Endodermal cell (in vitro differentiated cells): Measurements from ENCODE around the gene TRIM32. TPM values are rescaled to one million over a fixed set of nuclear protein-coding genes. Genes with fewer than 3 reads are reported as not detected.

Experiments
- DNase-seq: peaks from one replicate; pipeline ENCODE4 v3.0.0-alpha.2; 2017
- H3K27ac ChIP-seq: 2 replicates; pipeline ENCODE4 v1.5.1; 2013; ENCODE audit warnings: mild to moderate bottlenecking, low read depth, low read length, moderate library complexity
- H3K27me3 ChIP-seq: 2 replicates; pipeline ENCODE4 v1.6.1; 2013; ENCODE audit warnings: mild to moderate bottlenecking, low read length, moderate library complexity; ENCODE audit not compliant: insufficient read depth, control insufficient read depth, poor library complexity, severe bottlenecking
- H3K36me3 ChIP-seq: 2 replicates; pipeline ENCODE4 v1.7.0; 2013; ENCODE audit warnings: mild to moderate bottlenecking, low read length, moderate library complexity; ENCODE audit not compliant: control insufficient read depth, insufficient read depth
- H3K4me1 ChIP-seq: one replicate; pipeline ENCODE4 v1.7.0; 2013; ENCODE audit warnings: low read length; ENCODE audit not compliant: control insufficient read depth, insufficient read depth
- H3K4me3 ChIP-seq: 2 replicates; pipeline ENCODE4 v1.5.1; 2013; ENCODE audit warnings: mild to moderate bottlenecking, low read length, moderate library complexity
- H3K9ac ChIP-seq: 2 replicates; pipeline ENCODE4 v1.6.1; 2013; ENCODE audit warnings: mild to moderate bottlenecking, low read length, moderate library complexity; ENCODE audit not compliant: poor library complexity, severe bottlenecking; ENCODE audit errors: extremely low read depth
- H3K9me3 ChIP-seq: 2 replicates; pipeline ENCODE4 v1.6.1; 2013; ENCODE audit warnings: mild to moderate bottlenecking, low read length, moderate library complexity; ENCODE audit not compliant: control insufficient read depth
- H3K27ac Mint-ChIP-seq: 2 replicates; pipeline ENCODE4 v1.8.0; 2020; ENCODE audit warnings: mixed read lengths
- H3K27me3 Mint-ChIP-seq: 2 replicates; pipeline ENCODE4 v1.8.0; 2021; ENCODE audit warnings: mild to moderate bottlenecking, mixed read lengths; ENCODE audit not compliant: insufficient read depth
- H3K36me3 Mint-ChIP-seq: 2 replicates; pipeline ENCODE4 v1.8.0; 2020; ENCODE audit warnings: low read depth, mixed read lengths
- H3K4me1 Mint-ChIP-seq: 2 replicates; pipeline ENCODE4 v1.8.0; 2020; ENCODE audit warnings: mixed read lengths
- H3K4me3 Mint-ChIP-seq: 2 replicates; pipeline ENCODE4 v1.8.0; 2020; ENCODE audit warnings: mild to moderate bottlenecking, moderate library complexity, mixed read lengths
- H3K9me3 Mint-ChIP-seq: 2 replicates; pipeline ENCODE4 v1.8.0; 2020; ENCODE audit warnings: mild to moderate bottlenecking, mixed read lengths
- WGBS, 2 experiments: methylation state at CpG; one replicate each; pipeline versions ENCODE4 v1.1.5 to v1.1.7; 2013; ENCODE audit warnings: missing lambda C conversion rate in 2 of 2, mixed read lengths in 1 of 2; ENCODE audit not compliant: insufficient coverage in 1 of 2, insufficient read length in 1 of 2; 5-methylcytosine and 5-hydroxymethylcytosine counted together
- total RNA-seq, 2 donors: library from RNA; stranded (reverse); fragmentation: NEBNext Ultra II Directional in 1 of 2; extraction: Animal tissue kit (Norgen Biotek cat#: 25700) in 1 of 2; gene quantifications; 2 replicates in 1 of 2; 3 replicates in 1 of 2; pipeline ENCODE4 v1.2.1, GENCODE V29; 2021
- TF ChIP-seq, protein P1 (sequence below): fragments of 200-600 bp; sonication (generic); conservative IDR thresholded peaks from 2 replicates; pipeline ENCODE4 v1.5.0; 2021; ENCODE audit warnings: antibody characterized with exemption, mild to moderate bottlenecking

TRIM32 gene
- total RNA-seq, 2 donors from 2014 or later: 28.0 to 31.3 TPM

DNA sequence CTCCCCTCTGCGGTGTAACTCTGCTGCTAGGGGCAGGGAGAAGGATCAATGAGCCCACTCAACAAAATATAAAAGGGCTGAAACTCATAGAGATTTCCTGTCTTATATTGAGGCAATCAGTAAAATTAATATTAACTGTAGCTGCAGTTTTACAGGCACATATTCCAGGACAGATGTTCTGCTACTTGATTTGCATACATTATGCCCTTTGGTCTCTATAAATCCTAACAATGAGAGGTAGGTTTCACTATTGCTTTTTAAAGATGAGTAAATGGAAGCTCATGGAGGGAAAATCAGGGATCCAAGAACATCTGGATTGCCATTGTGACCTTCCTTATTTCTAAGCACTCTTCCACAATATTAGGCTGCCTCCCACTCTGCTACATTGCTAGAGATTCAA, 23.5 kb upstream of the TRIM32 start:
- H3K4me3 Mint-ChIP-seq: no peak overlapping the region
- H3K4me1 ChIP-seq: no peaks in the 10 kb centered on the region
- TF ChIP-seq, protein P1, sequence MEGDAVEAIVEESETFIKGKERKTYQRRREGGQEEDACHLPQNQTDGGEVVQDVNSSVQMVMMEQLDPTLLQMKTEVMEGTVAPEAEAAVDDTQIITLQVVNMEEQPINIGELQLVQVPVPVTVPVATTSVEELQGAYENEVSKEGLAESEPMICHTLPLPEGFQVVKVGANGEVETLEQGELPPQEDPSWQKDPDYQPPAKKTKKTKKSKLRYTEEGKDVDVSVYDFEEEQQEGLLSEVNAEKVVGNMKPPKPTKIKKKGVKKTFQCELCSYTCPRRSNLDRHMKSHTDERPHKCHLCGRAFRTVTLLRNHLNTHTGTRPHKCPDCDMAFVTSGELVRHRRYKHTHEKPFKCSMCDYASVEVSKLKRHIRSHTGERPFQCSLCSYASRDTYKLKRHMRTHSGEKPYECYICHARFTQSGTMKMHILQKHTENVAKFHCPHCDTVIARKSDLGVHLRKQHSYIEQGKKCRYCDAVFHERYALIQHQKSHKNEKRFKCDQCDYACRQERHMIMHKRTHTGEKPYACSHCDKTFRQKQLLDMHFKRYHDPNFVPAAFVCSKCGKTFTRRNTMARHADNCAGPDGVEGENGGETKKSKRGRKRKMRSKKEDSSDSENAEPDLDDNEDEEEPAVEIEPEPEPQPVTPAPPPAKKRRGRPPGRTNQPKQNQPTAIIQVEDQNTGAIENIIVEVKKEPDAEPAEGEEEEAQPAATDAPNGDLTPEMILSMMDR: no peak
- peaks cover under 1% of the 10 kb centered on the region for H3K4me1 Mint-ChIP-seq
- no peak overlapping the region for H3K27ac Mint-ChIP-seq
- no peak overlapping the region for H3K4me3 ChIP-seq
- H3K27me3 Mint-ChIP-seq: no peaks in the 10 kb centered on the region
- H3K36me3 Mint-ChIP-seq: no peaks in the 10 kb centered on the region
- H3K36me3 ChIP-seq: no peaks in the 10 kb centered on the region
- WGBS, 2 experiments: 100% methylated on average over 1 of the region's 1 CpG
- no peaks in the 10 kb centered on the region for H3K9me3 Mint-ChIP-seq
- no peaks in the 10 kb centered on the region for H3K27me3 ChIP-seq
- H3K9me3 ChIP-seq: no peaks in the 10 kb centered on the region
- H3K9ac ChIP-seq: no peak overlapping the region
- no peak overlapping the region for H3K27ac ChIP-seq
- no peak for DNase-seq

DNA sequence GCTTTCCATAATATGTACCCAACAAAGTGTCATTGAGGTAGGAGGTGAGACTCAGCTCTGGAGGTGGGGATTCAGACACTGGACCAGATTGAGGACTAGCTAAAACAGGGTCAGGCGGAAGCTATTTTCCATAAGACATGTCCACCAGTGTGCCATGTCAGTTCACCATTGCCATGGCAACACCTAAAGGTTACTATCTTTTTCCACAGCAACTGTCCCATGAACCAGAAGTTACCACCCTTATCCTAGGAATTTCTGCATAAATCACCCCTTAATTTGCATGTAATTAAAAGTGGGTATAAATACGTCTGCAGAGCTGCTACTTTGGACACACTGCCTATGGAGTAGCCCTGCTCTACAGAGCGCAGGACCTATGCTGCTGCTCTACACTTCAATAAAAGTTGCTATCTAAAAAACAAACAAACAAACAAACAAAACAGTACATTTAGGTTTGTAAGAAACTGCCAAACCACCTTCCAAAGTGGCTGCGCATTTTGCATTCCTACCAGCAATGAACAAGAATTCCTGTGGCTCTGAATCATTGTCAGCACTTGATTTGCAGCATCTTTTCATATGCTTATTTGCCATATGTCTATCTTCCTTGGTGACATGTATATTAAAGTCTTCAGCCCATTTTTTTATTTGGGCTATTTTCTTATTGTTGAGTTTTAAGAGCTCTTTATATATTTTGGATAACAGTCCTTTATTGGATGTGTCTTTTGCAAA, 18.0 kb upstream of the TRIM32 start:
- no peak for DNase-seq
- H3K27me3 Mint-ChIP-seq: no peaks in the 10 kb centered on the region
- WGBS, 2 experiments: 92 to 94% methylated on average over 2 to 4 of the region's 4 CpGs
- Histone ChIP-seq H3K27me3 (no peaks in the 10 kb centered on the region), H3K9ac (no peak overlapping the region), H3K36me3 (peaks cover 15% of the 10 kb centered on the region), H3K27ac (no peak overlapping the region), H3K4me3 (no peak overlapping the region), H3K9me3 (peaks cover 40% of the 10 kb centered on the region), H3K4me1 (no peaks in the 10 kb centered on the region)
- H3K9me3 Mint-ChIP-seq: peaks cover 30% of the 10 kb centered on the region
- no peaks in the 10 kb centered on the region for H3K4me1 Mint-ChIP-seq
- H3K4me3 Mint-ChIP-seq: no peak overlapping the region
- peaks cover 13% of the 10 kb centered on the region for H3K36me3 Mint-ChIP-seq
- no peak overlapping the region for H3K27ac Mint-ChIP-seq
- TF ChIP-seq, protein P1: no peak

DNA sequence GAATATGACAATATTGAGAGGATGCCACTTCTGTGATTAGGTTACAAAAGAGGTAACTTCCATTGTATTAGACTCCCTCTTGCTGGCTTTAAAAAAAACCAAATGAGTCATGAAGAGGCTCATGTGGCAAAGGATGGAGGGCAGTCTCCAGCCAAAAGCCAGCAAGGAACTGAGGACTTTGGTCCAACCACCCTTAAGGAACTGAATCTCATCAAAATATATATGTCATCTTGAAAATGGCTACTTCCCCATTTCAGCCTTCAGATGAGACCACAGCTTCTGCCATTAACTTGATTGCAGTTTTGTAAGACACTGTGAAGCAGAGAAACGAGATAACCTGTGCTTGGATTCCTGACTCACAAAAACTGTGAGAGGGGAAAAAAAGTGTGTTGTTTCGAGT, 15.5 kb upstream of the TRIM32 start:
- H3K36me3 ChIP-seq: peaks cover 21% of the 10 kb centered on the region
- Mint-ChIP-seq H3K27ac (no peak overlapping the region), H3K9me3 (peaks cover 51% of the 10 kb centered on the region), H3K27me3 (no peaks in the 10 kb centered on the region), H3K4me1 (no peaks in the 10 kb centered on the region), H3K4me3 (no peak overlapping the region), H3K36me3 (peaks cover 29% of the 10 kb centered on the region)
- H3K4me1 ChIP-seq: peaks cover 3% of the 10 kb centered on the region
- H3K4me3 ChIP-seq: peak overlapping the region; percentile 64
- DNase-seq: no peak
- WGBS, 2 experiments: 85 to 100% methylated on average over 1 of the region's 2 CpGs
- no peak overlapping the region for H3K9ac ChIP-seq
- no peak overlapping the region for H3K27ac ChIP-seq
- peaks cover 64% of the 10 kb centered on the region for H3K9me3 ChIP-seq
- TF ChIP-seq, protein P1: no peak
- no peaks in the 10 kb centered on the region for H3K27me3 ChIP-seq
